HG02840 (cell line): ENCODE results near the gene HSPB6.
"Not testable (repeated sequence)": the region's sequence is repeated elsewhere in the genome, so short reads cannot be mapped to it uniquely, and the experiment has no call there.

Experiments used
- ATAC-seq: cut with Tn5 transposase; IDR thresholded peaks from one replicate; pipeline ENCODE4 v1.9.1; 2021; ENCODE audit warnings: mild to moderate bottlenecking, moderate library complexity, moderate number of reproducible peaks; ENCODE audit not compliant: unreplicated experiment, low FRiP score

The HSPB6 gene

GRCh38 chr19:35756377-35757230 lies at the start of gene HSPB6:
HSPB6 (minus strand) TSS chr19:35757029; CDS start chr19:35757008, 21 bp downstream.
- no peak for ATAC-seq

GRCh38 chr19:35806597-35806996 lies 49.8 kb upstream of the HSPB6 start:
- no peak for ATAC-seq

- no peak for ATAC-seq
Observed at GRCh38 chr19:35805526-35806102, 48.8 kb upstream of the HSPB6 start.

- no peak for ATAC-seq
Observed at GRCh38 chr19:35801828-35802227, 45.0 kb upstream of the HSPB6 start.

GRCh38 chr19:35797663-35798062 lies 40.8 kb upstream of the HSPB6 start:
- no peak for ATAC-seq

- no peak for ATAC-seq
Observed at GRCh38 chr19:35796645-35797542, 40.1 kb upstream of the HSPB6 start.

GRCh38 chr19:35795564-35795963 lies 38.7 kb upstream of the HSPB6 start:
- ATAC-seq: not testable (repeated sequence)

GRCh38 chr19:35793381-35794165 lies 36.7 kb upstream of the HSPB6 start:
- ATAC-seq: no peak

- no peak for ATAC-seq
Observed at GRCh38 chr19:35792888-35793287, 36.1 kb upstream of the HSPB6 start.

GRCh38 chr19:35792312-35792711 lies 35.5 kb upstream of the HSPB6 start:
- no peak for ATAC-seq

- no peak for ATAC-seq
Observed at GRCh38 chr19:35791814-35792279, 35.0 kb upstream of the HSPB6 start.

- no peak for ATAC-seq
Observed at GRCh38 chr19:35790981-35791813, 34.4 kb upstream of the HSPB6 start.

- ATAC-seq: no peak
Observed at GRCh38 chr19:35789978-35790944, 33.4 kb upstream of the HSPB6 start.

GRCh38 chr19:35789195-35789977 lies 32.6 kb upstream of the HSPB6 start:
- no peak for ATAC-seq

- ATAC-seq: no peak
Observed at GRCh38 chr19:35788205-35788960, 31.6 kb upstream of the HSPB6 start.

- ATAC-seq: no peak
Observed at GRCh38 chr19:35787227-35787799, 30.5 kb upstream of the HSPB6 start.
